SK-N-SH treated with all-trans-retinoic acid at 6 μM for 48 hours (cell line): Measurements from ENCODE around the gene KRABD2.

ENCODE experiments used
- GLIS3 ChIP-seq: fragments of 250-450 bp; sonication (Bioruptor Pico); IDR thresholded peaks from 2 replicates; pipeline ENCODE4 v1.5.0; 2020; ENCODE audit warnings: mild to moderate bottlenecking, moderate library complexity
- POU6F1 ChIP-seq: fragments of 250-450 bp; sonication (Bioruptor Pico); IDR thresholded peaks from 2 replicates; pipeline ENCODE4 v1.8.0; 2021; ENCODE audit warnings: low read depth, mild to moderate bottlenecking, moderate library complexity, borderline replicate concordance
- PPARA ChIP-seq: fragments of 250-450 bp; sonication (Bioruptor Pico); IDR thresholded peaks from 2 replicates; pipeline ENCODE4 v1.5.0; 2020; ENCODE audit warnings: mild to moderate bottlenecking, borderline replicate concordance
- RARB ChIP-seq: fragments of 250-450 bp; sonication (Bioruptor Pico); IDR thresholded peaks from 2 replicates; pipeline ENCODE4 v1.8.0; 2021; ENCODE audit warnings: mild to moderate bottlenecking, moderate library complexity
- ZFP3 ChIP-seq: fragments of 250-450 bp; sonication (Bioruptor Pico); IDR thresholded peaks from 2 replicates; pipeline ENCODE4 v1.5.0; 2020; ENCODE audit warnings: mild to moderate bottlenecking, moderate library complexity

- TF ChIP-seq PPARA (CRISPR knock-in tag) = no peak
- no peak for TF ChIP-seq RARB (CRISPR knock-in tag)
- TF ChIP-seq ZFP3 = no peak
- no peak for TF ChIP-seq GLIS3
- TF ChIP-seq POU6F1 = no peak
Observed at GRCh38 chr17:8406174-8406573, 29.7 kb upstream of the KRABD2 start.
